Endometrial microvascular endothelial cells (primary cell): ENCODE measurements around the gene RECK. TPM values are rescaled to one million over a fixed set of nuclear protein-coding genes. Genes with fewer than 3 reads are reported as not detected.

Experiments used
- in situ Hi-C: cut with HindIII; loops from 2 replicates; pipeline ENCODE4 v1.10.0; 2017; ENCODE audit warnings: low sequenced_read_pairs, low pct_unique_long_range_greater_than_20kb; ENCODE audit errors: inconsistent ontology term
- total RNA-seq: library from RNA; depleted of rRNA; stranded (reverse); fragments of >200 nt; gene quantifications from one replicate; pipeline ENCODE4 v1.2.3, GENCODE V29; 2015; ENCODE audit errors: inconsistent ontology term

The RECK gene
- total RNA-seq, 1 donor from 2014 or later: 13.6 TPM

DNA sequence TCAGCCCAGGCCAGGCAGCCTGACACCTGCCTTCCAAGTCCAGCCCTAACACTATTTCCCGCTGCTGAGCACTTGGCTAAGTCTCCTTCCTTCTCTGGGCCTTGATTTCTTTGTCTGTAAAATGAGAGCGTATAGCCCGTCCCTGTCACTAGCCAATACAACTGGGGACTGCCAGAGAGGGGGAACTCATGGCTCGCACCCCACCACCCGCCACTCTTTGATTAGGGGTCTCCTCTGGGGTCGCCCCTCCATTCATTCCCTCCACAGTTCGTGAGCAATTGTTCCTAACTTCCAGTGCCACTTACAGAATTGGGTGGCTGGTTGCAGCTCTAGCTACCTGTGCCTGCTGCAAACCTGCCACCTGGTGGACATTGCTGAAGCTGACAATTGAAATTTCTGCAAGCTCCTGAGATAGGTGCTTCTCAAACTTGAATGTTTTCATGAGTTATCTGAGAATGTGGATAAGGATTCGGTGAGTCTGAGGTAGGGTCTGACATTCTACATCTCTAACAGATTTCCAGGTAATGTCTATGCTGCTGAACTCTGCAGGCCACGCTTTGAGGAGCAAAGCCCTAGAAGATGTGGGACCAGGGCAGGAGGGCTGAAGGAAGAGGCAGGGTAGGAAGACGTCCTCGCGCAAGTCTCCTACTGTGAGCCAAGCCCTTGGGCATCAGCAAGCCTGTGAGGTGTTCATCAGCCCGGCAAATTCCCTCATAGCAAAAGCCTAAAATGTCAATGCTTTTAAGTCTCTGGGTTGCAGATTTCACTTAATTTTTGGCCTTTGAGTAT, 13.3 kb upstream of the RECK start:
- in situ Hi-C loops: loop anchor here (10.0 kb wide), 1 partner anchor 119 kb away; the partner anchor contains the start of genes HRCT1 and SPAAR

DNA sequence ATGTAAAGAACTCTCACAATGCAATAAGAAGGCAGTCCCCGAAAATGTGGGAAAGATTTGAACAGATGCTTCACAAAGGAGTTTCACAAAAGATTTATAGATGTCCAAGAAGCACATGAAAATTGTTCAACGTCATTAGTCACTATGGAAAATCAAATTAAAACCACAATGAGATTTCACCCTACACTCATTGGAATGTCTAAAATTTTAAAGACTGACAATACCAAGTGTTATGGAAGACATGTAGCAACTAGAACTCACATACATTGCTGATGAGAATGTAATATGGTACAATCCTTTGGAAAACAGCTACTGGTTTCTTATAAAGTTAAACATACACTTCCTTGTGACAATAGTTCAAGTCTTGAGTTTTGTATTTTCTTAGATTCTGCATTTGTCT, 11.0 kb upstream of the RECK start:
- in situ Hi-C loops: loop anchor here (10.0 kb wide), 1 partner anchor 121 kb away; the partner anchor contains the start of genes HRCT1 and SPAAR

DNA sequence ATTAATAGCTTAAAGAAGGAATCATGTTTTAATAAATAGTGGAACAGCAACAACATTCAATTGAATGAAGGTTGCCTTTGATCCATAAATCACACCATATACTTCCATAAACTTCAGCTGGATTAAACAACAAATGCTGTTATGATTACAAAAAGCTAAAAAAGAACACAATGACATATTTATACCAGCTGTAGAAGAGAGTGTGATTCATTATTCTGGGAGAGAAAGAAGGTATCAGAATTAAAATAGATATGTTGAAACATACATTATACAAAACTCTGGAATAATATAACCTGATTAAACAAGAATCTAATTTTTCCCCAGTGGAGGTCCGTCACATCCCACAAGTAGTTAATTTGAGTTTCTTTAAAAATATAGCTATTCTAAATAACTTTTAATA, 7.5 kb upstream of the RECK start:
- in situ Hi-C loops: loop anchor here (10.0 kb wide), 1 partner anchor 124 kb away; the partner anchor contains the start of genes HRCT1 and SPAAR

DNA sequence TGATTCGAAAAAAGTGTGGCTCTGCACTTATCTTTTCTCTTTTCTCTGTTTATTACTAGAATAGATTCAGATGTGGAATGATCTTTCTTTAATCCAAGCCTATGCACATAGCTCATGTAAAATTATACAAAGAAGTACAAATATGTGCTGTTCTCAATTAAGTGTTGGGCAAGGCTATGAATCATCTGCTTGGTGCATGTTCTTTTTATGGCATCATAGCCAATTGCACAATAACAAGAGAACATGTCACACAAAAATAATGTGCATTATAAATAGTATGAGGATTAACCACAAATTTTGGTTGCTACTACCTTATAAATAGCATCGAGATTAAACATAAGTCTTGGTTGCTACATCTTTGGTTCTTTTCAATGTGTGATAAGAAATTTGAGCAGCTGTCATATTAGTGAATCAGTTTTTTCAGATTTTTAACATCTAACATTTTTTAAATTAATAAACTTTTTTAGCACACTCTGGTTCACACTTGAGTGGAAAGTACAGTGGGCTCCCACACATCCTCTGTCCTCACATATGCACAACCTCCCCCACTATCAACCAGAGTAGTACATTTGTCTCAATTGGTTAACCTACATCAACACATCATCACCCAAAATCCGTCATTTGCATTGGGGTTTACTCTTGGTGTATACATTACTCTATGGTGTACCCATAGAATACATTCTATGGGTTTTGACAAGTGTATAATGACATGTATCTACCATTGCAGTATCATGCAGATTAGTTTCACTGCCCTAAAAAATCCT, 6.8 kb upstream of the RECK start:
- in situ Hi-C loops: loop anchor here (10.0 kb wide), 1 partner anchor 125 kb away; the partner anchor contains the start of genes HRCT1 and SPAAR

DNA sequence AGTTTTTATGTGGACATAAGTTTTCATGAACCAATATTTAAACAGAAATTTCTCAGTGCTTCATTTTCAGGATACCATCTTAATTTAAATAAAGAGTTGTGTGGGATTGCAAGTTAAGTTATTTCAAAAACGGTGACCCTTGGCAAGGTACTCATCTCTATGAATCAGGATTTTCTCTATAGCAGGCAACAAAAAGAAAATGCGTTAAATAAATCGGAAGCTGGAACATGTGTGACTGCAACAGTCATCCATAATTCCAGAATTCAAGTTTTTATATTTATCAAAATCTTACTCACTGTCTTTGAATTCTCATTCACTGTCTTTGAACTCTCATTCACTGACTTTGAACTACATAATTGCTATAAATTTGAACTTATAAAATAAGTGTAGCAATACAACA, 5.8 kb upstream of the RECK start:
- in situ Hi-C loops: no loop called here

DNA sequence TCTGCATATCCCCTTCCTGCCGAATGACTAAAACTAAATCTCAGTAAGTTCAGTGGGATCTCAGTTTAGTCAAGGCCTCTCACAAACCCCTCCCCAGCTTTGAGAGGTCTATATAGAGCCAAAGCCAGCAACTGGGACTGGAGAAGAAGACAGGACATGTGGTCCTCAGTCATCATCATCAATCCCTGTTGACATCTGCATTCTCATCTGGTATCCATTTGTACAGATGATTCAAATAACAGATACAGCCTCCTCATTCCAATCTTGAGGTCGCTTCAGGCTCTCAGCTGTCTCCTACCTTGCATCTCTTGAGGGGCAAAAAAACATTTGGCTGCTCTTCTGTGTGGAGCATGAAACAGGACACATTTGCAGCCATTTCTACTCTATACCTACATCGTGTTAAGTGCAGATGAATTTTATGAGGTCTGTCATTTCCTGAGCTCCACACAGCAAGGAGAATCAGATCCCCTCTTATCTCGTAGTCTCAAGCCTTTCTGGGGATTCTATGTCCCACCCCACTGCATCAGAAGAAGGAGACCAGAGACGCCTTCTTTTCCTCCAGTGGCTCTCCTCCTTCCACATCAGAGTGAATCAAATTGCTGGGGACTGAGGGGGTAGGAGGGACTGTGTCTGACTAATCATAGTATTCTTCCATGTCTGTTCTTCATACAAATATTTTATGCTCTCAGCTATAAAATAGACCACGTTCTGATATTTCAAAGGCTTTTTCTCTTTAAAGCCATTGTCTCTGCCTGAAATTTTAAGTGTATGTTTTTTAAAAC, 4.7 kb upstream of the RECK start:
- in situ Hi-C loops: no loop called here

DNA sequence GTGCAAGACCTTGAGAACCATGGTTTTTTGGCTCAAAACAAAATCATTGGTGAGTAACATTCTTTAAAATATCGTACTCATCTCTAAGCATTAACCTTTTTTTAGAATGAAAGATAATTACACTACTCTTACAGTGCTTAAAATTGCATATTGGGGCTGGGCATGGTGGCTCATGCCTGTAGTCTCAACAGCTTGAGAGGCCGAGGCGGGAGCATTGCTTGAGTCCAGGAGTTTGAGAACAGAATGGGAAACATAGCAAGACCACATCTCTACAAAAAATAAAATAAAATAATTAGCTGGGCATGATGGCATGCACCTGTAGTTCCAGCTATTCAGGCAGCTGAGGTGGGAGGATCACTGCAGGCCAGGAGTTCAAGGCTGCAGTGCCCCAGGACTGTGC, 2.9 kb upstream of the RECK start:
- in situ Hi-C loops: no loop called here

DNA sequence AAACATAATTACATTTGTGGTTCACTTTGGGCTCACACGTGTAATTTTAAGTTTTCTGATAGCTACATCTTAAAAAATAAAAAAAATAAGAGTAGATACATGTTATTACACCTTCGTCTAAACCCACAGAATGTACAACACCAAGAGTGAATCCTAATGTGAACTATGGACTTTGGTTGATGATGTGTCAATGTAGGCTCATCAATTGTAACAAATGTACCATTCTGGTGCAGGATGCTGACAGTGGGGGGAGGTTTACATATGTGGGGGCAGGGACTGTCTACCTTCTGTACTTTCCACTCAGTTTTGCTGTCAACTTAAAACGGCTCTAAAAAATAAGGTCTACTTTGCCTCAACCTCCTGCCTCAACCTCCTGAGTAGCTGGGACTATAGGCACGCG, 2.5 kb upstream of the RECK start:
- in situ Hi-C loops: no loop called here

DNA sequence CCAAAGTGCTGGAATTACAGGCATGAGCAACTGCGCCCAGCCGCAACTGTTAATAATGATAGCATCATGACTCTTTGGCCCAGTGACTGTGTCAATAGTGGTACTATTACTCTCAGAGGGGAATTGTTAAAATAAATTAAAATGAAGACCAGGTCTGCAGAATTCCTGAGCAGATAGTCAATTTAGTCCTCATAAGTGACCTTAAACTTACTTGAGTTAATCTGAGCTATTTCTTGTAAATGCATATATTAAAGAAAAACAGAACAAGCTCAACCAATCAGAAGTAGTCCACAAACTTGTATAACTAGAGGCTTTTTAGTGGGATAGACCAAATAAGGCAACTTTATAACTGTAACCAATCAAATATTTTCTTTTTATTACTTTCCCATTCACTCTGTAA, 1.7 kb upstream of the RECK start:
- in situ Hi-C loops: no loop called here

DNA sequence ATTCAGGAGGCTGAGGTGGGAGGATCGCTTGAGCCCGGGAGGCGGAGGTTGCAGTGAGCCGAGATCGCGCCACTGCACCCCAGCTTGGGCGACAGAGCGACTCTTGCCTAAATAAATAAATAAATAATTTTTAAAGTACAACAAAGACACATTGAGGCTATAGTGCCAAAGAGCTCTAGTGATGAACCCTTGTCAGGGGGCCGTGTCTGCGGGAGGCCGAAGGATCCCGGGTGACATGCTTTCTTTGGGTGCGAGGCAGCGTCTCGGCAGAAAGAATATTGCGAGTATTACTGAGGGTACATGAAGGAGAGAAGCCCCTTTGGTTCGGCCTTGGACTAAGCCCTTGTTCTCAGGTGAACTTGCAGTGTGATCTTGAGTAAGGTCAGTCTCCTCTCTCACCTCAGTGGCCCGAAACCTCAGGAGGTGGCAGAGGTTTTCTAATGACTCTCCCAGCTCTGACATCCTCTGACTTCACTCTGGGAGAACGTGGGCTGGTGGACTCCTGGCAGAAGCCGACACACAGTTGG, 397 bp upstream of the RECK start:
- in situ Hi-C loops: no loop called here

DNA sequence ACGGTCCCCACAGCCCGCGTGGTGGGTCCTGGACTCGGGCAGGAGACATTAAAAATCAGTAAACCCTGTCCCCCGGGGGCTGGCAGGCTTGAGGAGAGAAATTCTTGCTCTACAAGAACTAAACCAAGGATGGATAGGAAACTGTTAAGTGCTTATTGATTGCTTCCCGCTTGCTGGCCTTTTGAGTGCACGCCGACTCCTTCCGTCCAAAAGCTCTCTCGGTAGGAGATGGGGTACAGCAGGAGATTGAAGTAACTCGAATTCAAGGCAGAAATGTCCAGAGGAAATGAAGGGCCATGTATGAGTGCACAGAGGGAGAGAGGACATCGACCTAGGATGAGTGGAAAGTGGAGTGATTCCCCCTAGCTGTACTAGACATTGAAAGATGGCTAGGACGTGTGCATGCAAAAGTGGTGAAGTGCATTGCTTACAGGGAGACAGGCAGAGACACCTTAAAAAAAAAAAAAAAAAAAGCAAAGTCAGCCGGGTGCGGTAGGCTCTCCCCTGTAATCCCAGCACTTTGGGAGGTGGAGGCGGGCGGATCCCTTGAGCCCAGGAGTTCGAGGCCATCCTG, 923 bp downstream of the RECK start:
- in situ Hi-C loops: no loop called here

DNA sequence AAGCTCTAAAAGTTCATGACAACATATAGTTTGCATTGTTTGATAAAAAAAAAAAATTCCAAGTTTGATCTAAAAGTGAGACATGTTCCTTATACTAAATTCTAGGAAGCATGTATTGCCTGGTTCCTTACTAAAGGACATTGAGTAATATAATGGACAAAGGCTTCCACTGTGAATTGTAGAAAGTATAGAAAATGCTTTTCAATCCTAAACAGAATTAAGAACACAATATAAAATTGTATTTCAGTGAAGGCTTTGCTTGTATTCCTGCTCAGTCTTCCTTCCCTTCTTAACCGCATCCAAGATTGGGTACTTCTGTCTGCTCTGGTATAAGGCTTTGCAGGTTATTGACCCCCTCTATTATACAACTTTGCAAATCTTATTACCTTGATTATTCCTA, 2.4 kb downstream of the RECK start:
- in situ Hi-C loops: no loop called here

DNA sequence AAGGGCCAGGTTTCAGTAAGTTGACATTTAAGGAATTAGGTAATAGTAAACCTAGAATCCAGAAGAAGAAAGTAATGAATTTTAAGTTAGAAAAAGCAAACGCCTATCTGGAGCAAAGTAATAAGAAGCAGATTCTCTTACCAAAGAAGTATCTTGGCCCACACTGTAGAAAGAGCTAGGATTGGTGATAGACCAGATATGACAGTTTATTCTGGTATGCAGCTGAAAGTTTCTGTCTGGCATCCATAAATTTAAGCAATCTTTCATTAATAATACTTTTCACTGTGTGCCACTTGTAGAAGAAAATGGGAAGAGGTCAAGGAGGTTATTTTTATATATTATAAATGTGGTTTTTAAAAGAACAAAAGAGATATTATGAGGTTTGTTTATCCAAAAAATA, 3.0 kb downstream of the RECK start:
- in situ Hi-C loops: no loop called here

DNA sequence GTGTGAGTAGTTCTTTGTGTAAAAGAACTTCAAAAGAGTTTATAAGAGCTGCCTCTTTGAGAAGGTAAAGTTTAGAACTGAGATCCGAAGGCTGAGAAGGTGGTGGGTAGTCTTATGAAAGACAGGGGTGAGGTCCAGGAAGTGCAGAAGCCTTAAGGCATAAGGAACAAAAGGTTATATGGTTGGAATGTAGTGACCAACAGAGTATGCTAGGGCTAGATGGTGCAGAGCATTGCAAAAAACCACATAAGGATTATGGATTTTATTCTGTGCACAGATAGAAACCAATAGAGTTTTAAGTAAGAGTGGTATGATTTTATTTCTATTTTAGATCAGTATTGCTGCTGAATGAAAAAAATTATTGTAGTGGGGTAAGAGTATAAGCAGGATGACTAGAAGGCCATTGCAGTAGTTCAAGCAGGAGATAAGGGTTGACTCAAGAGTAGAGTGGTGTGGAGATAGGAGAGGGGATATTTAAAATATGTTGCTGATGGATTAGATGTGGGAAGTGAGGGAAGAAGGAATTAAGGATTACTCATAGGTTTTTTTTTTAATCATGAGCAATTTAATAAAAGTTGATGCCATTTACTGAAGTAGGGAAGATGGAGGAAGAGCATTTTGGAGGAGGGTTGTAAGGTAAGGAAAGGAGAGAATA, 3.7 kb downstream of the RECK start:
- in situ Hi-C loops: no loop called here

DNA sequence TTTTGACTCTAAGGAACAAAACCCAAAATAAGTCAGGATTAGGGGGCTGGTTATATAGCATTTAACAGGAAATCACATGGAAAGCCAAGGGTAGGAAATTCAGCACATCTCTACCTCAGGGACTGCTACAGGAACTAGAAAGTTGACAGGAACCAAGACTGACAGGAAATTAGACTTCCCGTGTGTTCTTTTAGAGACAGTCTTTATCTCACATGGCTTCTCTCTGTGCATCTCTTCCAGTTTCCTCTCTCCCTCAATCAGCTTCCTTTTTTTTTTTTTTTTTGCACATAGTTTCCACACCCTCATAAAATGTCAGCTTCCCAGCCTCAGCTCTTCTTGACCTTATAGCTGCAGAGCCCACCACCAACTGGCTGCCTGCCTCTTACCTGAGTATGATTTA, 4.8 kb downstream of the RECK start:
- in situ Hi-C loops: no loop called here

DNA sequence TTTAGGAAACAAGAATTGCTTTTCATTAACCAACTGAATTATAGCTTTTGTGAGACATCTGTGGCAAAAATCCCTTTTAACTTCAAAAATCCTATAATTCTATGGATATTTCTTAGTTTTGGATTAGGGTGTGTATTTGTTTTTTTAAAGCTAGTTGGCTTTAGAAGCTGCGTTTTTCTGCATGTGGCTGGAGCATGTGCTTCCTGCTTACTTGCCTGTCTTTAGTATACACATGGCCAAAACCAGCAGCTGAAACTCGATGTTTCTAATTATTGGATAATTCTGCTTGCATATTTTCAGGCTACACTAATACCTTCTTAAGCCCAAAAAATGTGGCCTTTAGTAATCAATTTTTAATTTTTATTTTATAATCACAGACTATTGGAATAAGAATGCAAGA, 8.9 kb downstream of the RECK start:
- in situ Hi-C loops: no loop called here

DNA sequence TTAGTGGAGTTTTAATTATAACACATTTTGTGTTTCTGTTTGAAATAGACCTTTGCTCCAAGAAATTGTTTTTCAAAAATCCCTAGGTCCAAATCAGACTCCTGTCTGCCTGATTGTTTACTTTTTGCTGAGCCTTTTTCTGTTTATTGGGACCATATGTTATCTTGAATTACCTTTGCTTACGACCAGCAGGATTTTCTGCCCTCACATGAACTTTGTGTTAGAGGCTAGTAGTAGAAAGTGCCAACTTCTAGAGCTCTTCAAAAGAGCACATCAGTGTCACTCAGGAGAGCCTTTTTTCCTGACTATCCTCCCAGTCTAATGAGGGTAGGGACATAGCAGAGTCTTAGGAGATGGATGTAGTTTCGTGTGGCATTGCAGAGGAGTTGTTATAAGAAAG, 10.2 kb downstream of the RECK start:
- in situ Hi-C loops: no loop called here

DNA sequence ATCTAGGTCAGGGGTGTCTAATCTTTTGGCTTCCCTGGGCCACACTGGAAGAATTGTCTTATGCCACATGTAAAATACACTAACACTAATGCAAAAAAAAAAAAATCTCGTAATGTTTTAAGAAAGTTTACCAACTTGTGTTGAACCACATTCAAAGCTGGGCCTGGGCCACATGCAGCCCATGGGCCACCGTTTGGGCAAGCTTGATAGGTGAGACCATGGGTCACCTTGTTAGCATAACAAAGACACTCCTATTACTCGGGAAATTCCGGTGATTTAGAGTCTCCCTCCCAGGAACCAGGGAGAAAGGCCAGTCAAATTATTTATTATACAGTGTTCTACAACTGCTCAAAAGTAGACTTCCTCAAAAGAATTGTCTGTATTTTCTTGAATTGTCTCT, 12.7 kb downstream of the RECK start:
- in situ Hi-C loops: no loop called here
